HG03175 (cell line): ENCODE data around the gene UBE2D2.

ENCODE experiments used
- ATAC-seq: cut with Tn5 transposase; IDR thresholded peaks from one replicate; pipeline ENCODE4 v1.9.1; 2021; ENCODE audit warnings: mild to moderate bottlenecking, moderate library complexity; ENCODE audit not compliant: unreplicated experiment

UBE2D2 gene

GRCh38 chr5:139671096-139671841, 110.1 kb downstream of the UBE2D2 start:
- no peak for ATAC-seq

DNA sequence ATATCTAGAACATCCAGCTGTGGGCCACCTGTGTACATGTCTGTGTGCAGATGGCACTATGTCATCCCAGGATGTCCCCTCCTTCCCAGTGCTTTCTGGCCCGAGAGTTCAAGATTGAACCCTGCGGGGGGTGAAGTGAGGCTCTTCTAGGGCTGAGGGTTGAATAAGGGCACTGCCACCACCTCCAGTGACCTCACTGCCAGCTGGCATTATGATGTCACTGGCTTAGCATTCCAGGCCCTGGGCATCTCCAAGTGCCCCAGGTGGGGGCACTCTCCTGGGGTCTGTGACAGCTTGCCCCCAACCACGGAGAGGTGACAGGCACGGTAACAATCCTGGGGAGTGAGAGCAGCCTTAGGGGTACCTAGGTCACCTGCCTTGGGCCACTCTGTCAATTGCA, 114.1 kb downstream of the UBE2D2 start:
- no peak for ATAC-seq

- no peak for ATAC-seq
These were observed 114.7 kb downstream of the UBE2D2 start for GRCh38 chr5:139675825-139676224.

- no peak for ATAC-seq
These were observed 115.3 kb downstream of the UBE2D2 start for GRCh38 chr5:139676406-139676805.

DNA sequence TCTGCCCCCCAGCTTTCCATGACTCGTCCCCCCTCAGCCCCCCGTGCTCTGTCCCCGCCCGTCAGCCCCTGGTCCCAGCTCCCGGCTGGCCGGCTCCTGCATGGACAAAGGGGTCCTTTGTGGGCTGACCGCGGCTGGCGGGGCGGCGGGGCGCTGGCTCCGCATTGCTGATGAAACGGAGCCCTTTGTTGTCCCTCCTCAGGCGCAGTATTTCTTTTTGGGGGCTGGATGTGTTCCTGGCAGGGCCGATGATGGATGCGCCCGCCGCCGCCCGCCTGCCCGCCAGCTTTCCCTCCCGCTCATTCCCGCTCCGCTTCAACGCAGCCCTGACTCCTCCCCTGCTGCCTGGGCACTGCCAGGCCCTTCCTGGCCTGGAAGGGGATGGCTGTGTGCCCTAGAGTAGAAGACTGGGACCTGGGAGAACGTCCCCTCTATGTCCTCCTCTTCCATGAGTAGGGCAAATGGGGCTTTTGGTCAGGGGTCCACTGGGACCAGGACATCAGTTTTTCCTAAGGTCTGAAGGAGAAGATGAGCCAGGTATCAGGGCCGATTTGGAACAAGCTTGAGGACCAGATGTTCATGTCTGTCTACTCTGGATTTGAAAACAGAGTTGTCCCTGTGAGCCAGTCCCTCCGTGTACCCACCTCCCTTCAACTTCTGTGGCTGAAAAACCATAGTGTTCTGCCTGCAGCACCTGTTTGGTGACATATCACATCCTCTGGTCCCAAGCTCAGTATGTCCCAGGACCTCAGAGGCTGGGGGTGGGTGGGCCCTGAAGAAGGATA, 116.0 kb downstream of the UBE2D2 start:
- ATAC-seq, result no peak
